HepG2 (cell line): Measurements from ENCODE around the gene ATP5MK. TPM values are rescaled to one million over a fixed set of nuclear protein-coding genes. Genes with fewer than 3 reads are reported as not detected.

Experiments used
- CREB1 ChIP-seq, 2 experiments: fragments of 450-650 bp in 1 of 2; IDR thresholded peaks; 2 replicates each; pipeline ENCODE4 v1.6.1; 2016 to 2017; ENCODE audit warnings: control low read depth in 1 of 2, mild to moderate bottlenecking in 1 of 2, missing compliant biosample characterization in 1 of 2, missing genetic modification characterization in 1 of 2
- CSRNP2 ChIP-seq: sonication (generic); formaldehyde crosslinking; conservative IDR thresholded peaks from 2 replicates; pipeline ENCODE4 v1.8.0; 2022; ENCODE audit warnings: low read depth, missing genetic modification reagents
- ELF4 ChIP-seq: sonication (generic); formaldehyde crosslinking; IDR thresholded peaks from 2 replicates; pipeline ENCODE4 v1.5.0; 2020; ENCODE audit warnings: missing genetic modification reagents, mild to moderate bottlenecking, moderate library complexity, borderline replicate concordance
- ESRRA ChIP-seq: sonication (generic); formaldehyde crosslinking; IDR thresholded peaks from 2 replicates; pipeline ENCODE4 v1.5.1; 2020; ENCODE audit warnings: mild to moderate bottlenecking, low read depth, missing genetic modification reagents
- FOSL2 ChIP-seq: sonication (generic); formaldehyde crosslinking; IDR thresholded peaks from 2 replicates; pipeline ENCODE4 v1.4.0; 2020; ENCODE audit warnings: missing genetic modification reagents
- GATAD2A ChIP-seq: IDR thresholded peaks from 2 replicates; pipeline ENCODE4 v1.6.1; 2016
- GFI1 ChIP-seq: sonication (generic); formaldehyde crosslinking; IDR thresholded peaks from 2 replicates; pipeline ENCODE4 v1.5.0; 2020; ENCODE audit warnings: missing genetic modification reagents, mild to moderate bottlenecking, borderline replicate concordance
- HNRNPUL1 ChIP-seq: fragments of 200-400 bp; formaldehyde crosslinking; IDR thresholded peaks from 2 replicates; pipeline ENCODE4 v1.6.1; 2017; ENCODE audit warnings: low read depth, mild to moderate bottlenecking, low read length, moderate library complexity
- KLF15 ChIP-seq: sonication (generic); formaldehyde crosslinking; IDR thresholded peaks from 2 replicates; pipeline ENCODE4 v1.8.1; 2023; ENCODE audit warnings: borderline replicate concordance, mild to moderate bottlenecking, inconsistent platforms, missing genetic modification reagents, mixed read lengths
- PLRG1 ChIP-seq: fragments of 450-650 bp; conservative IDR thresholded peaks from 2 replicates; pipeline ENCODE4 v1.6.1; 2016
- RNF2 ChIP-seq: fragments of 450-650 bp; conservative IDR thresholded peaks from 2 replicates; pipeline ENCODE4 v1.6.1; 2016; ENCODE audit warnings: low read depth
- RORA ChIP-seq: sonication (generic); formaldehyde crosslinking; IDR thresholded peaks from 2 replicates; pipeline ENCODE4 v1.5.0; 2020; ENCODE audit warnings: mild to moderate bottlenecking, missing genetic modification reagents, moderate library complexity
- SRSF1 ChIP-seq: fragments of 200-400 bp; formaldehyde crosslinking; optimal IDR thresholded peaks from 2 replicates; pipeline ENCODE3; 2017; ENCODE audit warnings: mild to moderate bottlenecking, low read depth, low read length, moderate library complexity
- TARDBP ChIP-seq: sonication (generic); formaldehyde crosslinking; IDR thresholded peaks from 2 replicates; pipeline ENCODE4 v1.8.0; 2022; ENCODE audit warnings: mild to moderate bottlenecking, missing genetic modification reagents
- ZNF121 ChIP-seq: sonication (generic); formaldehyde crosslinking; IDR thresholded peaks from 2 replicates; pipeline ENCODE4 v1.5.0; 2020; ENCODE audit warnings: mild to moderate bottlenecking, missing genetic modification reagents
- ZNF224 ChIP-seq: sonication (generic); formaldehyde crosslinking; IDR thresholded peaks from 2 replicates; pipeline ENCODE4 v1.5.0; 2020; ENCODE audit warnings: mild to moderate bottlenecking, missing genetic modification reagents
- ZNF318 ChIP-seq: sonication (generic); formaldehyde crosslinking; IDR thresholded peaks from 2 replicates; pipeline ENCODE4 v1.4.0; 2020; ENCODE audit warnings: mild to moderate bottlenecking, missing genetic modification reagents
- ZNF484 ChIP-seq: sonication (generic); formaldehyde crosslinking; IDR thresholded peaks from 2 replicates; pipeline ENCODE4 v1.5.1; 2020; ENCODE audit warnings: mild to moderate bottlenecking, low read depth, missing genetic modification reagents, borderline replicate concordance
- ZNF501 ChIP-seq: sonication (generic); formaldehyde crosslinking; IDR thresholded peaks from 2 replicates; pipeline ENCODE4 v1.5.1; 2020; ENCODE audit warnings: mild to moderate bottlenecking, moderate library complexity, missing genetic modification reagents
- ZNF530 ChIP-seq: sonication (generic); formaldehyde crosslinking; IDR thresholded peaks from 2 replicates; pipeline ENCODE4 v1.5.0; 2020; ENCODE audit warnings: low read depth, mild to moderate bottlenecking, missing genetic modification reagents
- ZNF556 ChIP-seq: sonication (generic); formaldehyde crosslinking; IDR thresholded peaks from 2 replicates; pipeline ENCODE4 v1.4.0; 2020; ENCODE audit warnings: mild to moderate bottlenecking, missing genetic modification reagents, borderline replicate concordance
- polyA plus RNA-seq, 8 experiments: library from polyadenylated mRNA; depleted of rRNA in 3 of 8; stranded (reverse) in 7 of 8; unstranded in 1 of 8; fragments of >200 nt; fragmentation: Illumina TruSeq in 4 of 8; extraction: Trizol in 4 of 8; gene quantifications; 2 replicates each; pipeline versions ENCODE4 v1.2.1 to v1.2.3, GENCODE V29; 2011 to 2016; ENCODE audit warnings: low read depth in 4 of 8, missing spikeins in 1 of 8, mixed read lengths in 1 of 8; ENCODE audit not compliant: insufficient read depth in 1 of 8
- total RNA-seq, 5 experiments: library from RNA; depleted of rRNA; stranded (reverse); fragments of >200 nt; fragmentation: Illumina TruSeq; extraction: Trizol; gene quantifications; 2 replicates each; pipeline ENCODE4 v1.2.3, GENCODE V29; 2016; ENCODE audit warnings: low read depth in 1 of 5

ATP5MK gene
- total and polyA plus RNA-seq, 2 of the 13 experiments (the other 11 are each of a cell fraction or from before 2014, with no cell fraction given) = 312 to 517 TPM

GRCh38 chr10:103396067-103396788 lies at the start of gene ATP5MK, which contains the start of gene PDCD11 (continued):
- TF ChIP-seq GATAD2A (CRISPR knock-in tag) (peak; percentile 60), CREB1 (IDR thresholded peaks at IDR 0.05) (peak; percentile 70), CREB1 (CRISPR knock-in tag; IDR thresholded peaks at IDR 0.05) (peak; percentile 92), ZNF224 (CRISPR knock-in tag) (peak; percentile 93; the same call in 1 of the 2 replicates), ZNF318 (CRISPR knock-in tag) (no peak), ZNF556 (CRISPR knock-in tag) (peak; percentile 23; the same call in 1 of the 2 replicates), ESRRA (CRISPR knock-in tag) (peak; percentile 90), GFI1 (no peak; the same call in none of the 2 replicates), ZNF501 (CRISPR knock-in tag) (peak; percentile 64), KLF15 (CRISPR knock-in tag) (no peak), ELF4 (CRISPR knock-in tag) (peak; percentile 84; the same call in 1 of the 2 replicates), ZNF484 (CRISPR knock-in tag) (no peak), TARDBP (CRISPR knock-in tag) (peak; percentile 88), RNF2 (no peak; the same call in 1 of the 2 replicates), ZNF121 (CRISPR knock-in tag) (peak; percentile 27; the same call in 1 of the 2 replicates), HNRNPUL1 (no peak), PLRG1 (no peak), ZNF530 (CRISPR knock-in tag) (no peak), FOSL2 (CRISPR knock-in tag) (peak; percentile 8; the same call in 1 of the 2 replicates), CSRNP2 (CRISPR knock-in tag) (no peak), SRSF1 (peak; percentile 57), RORA (CRISPR knock-in tag) (no peak)
